ENCODE results near the gene LRMDA.

- TF ChIP-seq POLR2A (IDR thresholded peaks at IDR 0.05) (no peak), CTCF (IDR thresholded peaks at IDR 0.05) (no peak)
Measured at GRCh38 chr10:75677541-75677940, 246.1 kb downstream of the LRMDA start.
